ENCODE measurements around the gene PEMT. TPM values are rescaled to one million over a fixed set of nuclear protein-coding genes. Genes with fewer than 3 reads are reported as not detected.
"Not testable (repeated sequence)": the region's sequence is repeated elsewhere in the genome, so short reads cannot be mapped to it uniquely, and the experiment has no call there.

PEMT gene
- total RNA-seq, 4 donors from 2014 or later: 24.6 to 32.2 (median 28.2) TPM

- DNase-seq: no peak
- Histone ChIP-seq H3K9me3 (no peaks in the 10 kb centered on the region), H3K27ac (no peak overlapping the region), H3K4me1 (no peaks in the 10 kb centered on the region), H3K27me3 (peaks cover 0 to 64% (median 0%) of the 10 kb centered on the region in 4 donors), H3K36me3 (no peaks in the 10 kb centered on the region), H3K4me3 (no peak overlapping the region)
- no peak for TF ChIP-seq CTCF (IDR thresholded peaks at IDR 0.05)
- no peak for TF ChIP-seq POLR2A (IDR thresholded peaks at IDR 0.05)
- intact Hi-C loops (cut with DNase I): no loop called here
- 65 to 76% methylated on average over 5 of the region's 5 CpGs for WGBS, 2 donors
These were observed 124.5 kb downstream of the PEMT start for GRCh38 chr17:17467016-17467415.

GRCh38 chr17:17466511-17466910 lies 125.0 kb downstream of the PEMT start:
- 47 to 61% methylated on average over 5 of the region's 5 CpGs for WGBS, 2 donors
- Histone ChIP-seq H3K9me3 (no peaks in the 10 kb centered on the region), H3K4me3 (no peak overlapping the region), H3K27ac (no peak overlapping the region), H3K4me1 (no peaks in the 10 kb centered on the region), H3K27me3 (peaks cover 0 to 64% (median 0%) of the 10 kb centered on the region in 4 donors), H3K36me3 (no peaks in the 10 kb centered on the region)
- no peak for DNase-seq
- no peak for TF ChIP-seq POLR2A (IDR thresholded peaks at IDR 0.05)
- no peak for TF ChIP-seq CTCF (IDR thresholded peaks at IDR 0.05)
- intact Hi-C loops (cut with DNase I): no loop called here

GRCh38 chr17:17465878-17466277 lies 125.6 kb downstream of the PEMT start:
- H3K27ac ChIP-seq; intact Hi-C loops (cut with DNase I); H3K4me3 ChIP-seq; DNase-seq; H3K4me1 ChIP-seq; H3K36me3 ChIP-seq; H3K9me3 ChIP-seq: not testable (repeated sequence)
- WGBS, 2 donors: 13 to 29% methylated on average over 1 of the region's 1 CpG
- peaks cover 0 to 62% (median 0%) of the 10 kb centered on the region in 4 donors for H3K27me3 ChIP-seq

- no peak for DNase-seq
- whole genome bisulfite sequencing, 2 donors: 81 to 92% methylated on average over 2 to 6 of the region's 6 CpGs
- no peaks in the 10 kb centered on the region for H3K9me3 ChIP-seq
- no peaks in the 10 kb centered on the region for H3K36me3 ChIP-seq
- peaks cover 0 to 43% (median 0%) of the 10 kb centered on the region in 4 donors for H3K27me3 ChIP-seq
- no peak overlapping the region for H3K27ac ChIP-seq
- no peak overlapping the region for H3K4me3 ChIP-seq
- TF ChIP-seq POLR2A (IDR thresholded peaks at IDR 0.05): no peak
- no peak for TF ChIP-seq CTCF (IDR thresholded peaks at IDR 0.05)
- intact Hi-C loops (cut with DNase I): no loop called here
- H3K4me1 ChIP-seq: no peaks in the 10 kb centered on the region
These were observed 127.7 kb downstream of the PEMT start for GRCh38 chr17:17463821-17464220.

- Histone ChIP-seq H3K4me1 (no peaks in the 10 kb centered on the region), H3K27ac (no peak overlapping the region), H3K27me3 (peaks cover 0 to 30% (median 0%) of the 10 kb centered on the region in 4 donors), H3K36me3 (no peaks in the 10 kb centered on the region), H3K9me3 (no peaks in the 10 kb centered on the region), H3K4me3 (no peak overlapping the region)
- DNase-seq: no peak
- intact Hi-C loops (cut with DNase I): no loop called here
- TF ChIP-seq POLR2A (IDR thresholded peaks at IDR 0.05) (no peak), CTCF (IDR thresholded peaks at IDR 0.05) (no peak)
- 70 to 71% methylated on average over 6 to 10 of the region's 15 CpGs for WGBS, 2 donors
These were observed 129.3 kb downstream of the PEMT start for GRCh38 chr17:17462048-17462824.
